Hepatocyte (in vitro differentiated cells): Measurements from ENCODE around the gene NPM1. TPM values are rescaled to one million over a fixed set of nuclear protein-coding genes. Genes with fewer than 3 reads are reported as not detected.
A peak's percentile ranks its signal among the peaks of the same experiment; 100 is the strongest.

Source experiments
- DNase-seq: peaks from one replicate; pipeline ENCODE4 v3.0.0-alpha.2; 2016; ENCODE audit warnings: low spot score
- H2AFZ ChIP-seq: fragments of 200-600 bp; sonication (generic); 2 replicates; pipeline ENCODE4 v1.6.0; 2016; ENCODE audit warnings: antibody characterized with exemption, mild to moderate bottlenecking
- H3K27ac ChIP-seq: fragments of 200-600 bp; sonication (generic); 2 replicates; pipeline ENCODE4 v1.5.1; 2016; ENCODE audit warnings: mild to moderate bottlenecking
- H3K27me3 ChIP-seq: fragments of 200-600 bp; sonication (generic); 2 replicates; pipeline ENCODE4 v1.6.1; 2016
- H3K36me3 ChIP-seq: fragments of 200-600 bp; sonication (generic); replicated peaks from 2 replicates; pipeline ENCODE4 v1.5.1; 2016; ENCODE audit warnings: low read depth; ENCODE audit not compliant: insufficient read depth
- H3K4me1 ChIP-seq: fragments of 200-600 bp; sonication (generic); 2 replicates; pipeline ENCODE4 v1.5.1; 2016; ENCODE audit warnings: mild to moderate bottlenecking, moderate library complexity; ENCODE audit not compliant: insufficient read depth
- H3K4me2 ChIP-seq: fragments of 200-600 bp; sonication (generic); 2 replicates; pipeline ENCODE4 v1.6.0; 2016
- H3K4me3 ChIP-seq: fragments of 200-600 bp; sonication (generic); 2 replicates; pipeline ENCODE4 v1.5.1; 2016; ENCODE audit warnings: mild to moderate bottlenecking
- H3K79me2 ChIP-seq: fragments of 200-600 bp; sonication (generic); 2 replicates; pipeline ENCODE4 v1.6.0; 2017; ENCODE audit warnings: mild to moderate bottlenecking
- H3K9me2 ChIP-seq: fragments of 200-600 bp; sonication (generic); replicated peaks from 2 replicates; pipeline ENCODE4 v1.6.0; 2017; ENCODE audit warnings: mild to moderate bottlenecking; ENCODE audit not compliant: insufficient read depth
- H3K9me3 ChIP-seq: fragments of 200-600 bp; sonication (generic); 2 replicates; pipeline ENCODE4 v1.5.1; 2016; ENCODE audit warnings: low read depth, mild to moderate bottlenecking
- H4K20me1 ChIP-seq: fragments of 200-600 bp; sonication (generic); 2 replicates; pipeline ENCODE4 v1.6.0; 2016; ENCODE audit warnings: mild to moderate bottlenecking; ENCODE audit not compliant: insufficient read depth, poor library complexity, severe bottlenecking
- EZH2 ChIP-seq: fragments of 200-600 bp; sonication (generic); IDR thresholded peaks from 2 replicates; pipeline ENCODE4 v1.6.1; 2016; ENCODE audit warnings: antibody characterized with exemption, mild to moderate bottlenecking, borderline replicate concordance
- EZH2phosphoT487 ChIP-seq: fragments of 200-600 bp; sonication (generic); IDR thresholded peaks from one replicate; pipeline ENCODE4 v1.6.1; 2018; ENCODE audit warnings: antibody characterized with exemption, mild to moderate bottlenecking, low read depth, moderate library complexity; ENCODE audit not compliant: unreplicated experiment, severe bottlenecking
- WGBS: methylation state at CpG from one replicate; pipeline ENCODE4 v1.1.6; 2016; ENCODE audit warnings: low lambda C conversion rate; ENCODE audit errors: missing lambda C conversion rate; 5-methylcytosine and 5-hydroxymethylcytosine counted together
- polyA plus RNA-seq: library from polyadenylated mRNA; unstranded; fragments of >200 nt; fragmentation: Nextera tagmentation; extraction: Ambion mirVana; gene quantifications from 2 replicates; pipeline ENCODE4 v1.2.1, GENCODE V29; 2016
- total RNA-seq: library from RNA; depleted of rRNA; stranded (reverse); fragments of >200 nt; gene quantifications from 2 replicates; pipeline ENCODE4 v1.2.3, GENCODE V29; 2014
- TF ChIP-seq, protein P1 (sequence below): fragments of 200-600 bp; sonication (generic); IDR thresholded peaks from 2 replicates; pipeline ENCODE4 v1.5.1; 2016; ENCODE audit warnings: antibody characterized with exemption, mild to moderate bottlenecking; ENCODE audit not compliant: poor library complexity

Gene NPM1
- total and polyA plus RNA-seq, 2 experiments from 2014 or later, result 443 to 1,088 TPM

DNA sequence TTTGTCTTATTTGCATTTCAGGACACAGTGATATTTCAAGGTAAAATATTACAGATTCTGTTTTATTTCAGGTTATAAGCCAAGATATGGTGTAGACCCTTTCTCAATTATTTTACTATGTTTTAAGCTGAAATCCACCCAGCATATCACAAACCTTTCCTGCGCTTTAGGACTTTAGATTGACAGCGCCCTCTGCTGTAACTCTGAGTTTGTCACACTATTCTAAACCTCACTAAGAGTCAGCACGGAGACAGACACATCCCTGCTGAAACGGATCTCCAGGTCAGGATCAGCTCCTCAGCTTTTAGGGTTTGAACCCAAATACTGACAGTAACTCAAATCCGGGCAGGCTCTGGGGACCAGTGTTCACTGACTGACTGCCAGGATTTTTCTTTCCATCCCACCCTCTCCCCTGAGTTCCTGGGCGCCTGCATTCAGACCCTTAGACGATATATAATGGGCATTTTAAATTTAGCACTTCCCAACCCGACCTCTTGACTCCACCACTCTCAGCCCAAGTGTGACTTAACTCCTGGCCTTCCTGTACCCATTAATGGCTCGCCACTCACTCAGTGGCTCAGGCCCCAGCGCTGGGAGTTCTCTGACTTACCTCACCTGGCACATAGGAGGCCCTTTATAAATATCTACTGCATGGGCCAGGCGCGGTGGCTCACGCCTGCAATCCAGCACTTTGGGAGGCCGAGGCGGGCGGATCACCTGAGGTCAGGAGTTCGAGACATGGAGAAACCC lies 45.1 kb upstream of the NPM1 start:
- H3K4me1 ChIP-seq, result no peaks in the 10 kb centered on the region
- H4K20me1 ChIP-seq, result no peaks in the 10 kb centered on the region
- TF ChIP-seq, protein P1, sequence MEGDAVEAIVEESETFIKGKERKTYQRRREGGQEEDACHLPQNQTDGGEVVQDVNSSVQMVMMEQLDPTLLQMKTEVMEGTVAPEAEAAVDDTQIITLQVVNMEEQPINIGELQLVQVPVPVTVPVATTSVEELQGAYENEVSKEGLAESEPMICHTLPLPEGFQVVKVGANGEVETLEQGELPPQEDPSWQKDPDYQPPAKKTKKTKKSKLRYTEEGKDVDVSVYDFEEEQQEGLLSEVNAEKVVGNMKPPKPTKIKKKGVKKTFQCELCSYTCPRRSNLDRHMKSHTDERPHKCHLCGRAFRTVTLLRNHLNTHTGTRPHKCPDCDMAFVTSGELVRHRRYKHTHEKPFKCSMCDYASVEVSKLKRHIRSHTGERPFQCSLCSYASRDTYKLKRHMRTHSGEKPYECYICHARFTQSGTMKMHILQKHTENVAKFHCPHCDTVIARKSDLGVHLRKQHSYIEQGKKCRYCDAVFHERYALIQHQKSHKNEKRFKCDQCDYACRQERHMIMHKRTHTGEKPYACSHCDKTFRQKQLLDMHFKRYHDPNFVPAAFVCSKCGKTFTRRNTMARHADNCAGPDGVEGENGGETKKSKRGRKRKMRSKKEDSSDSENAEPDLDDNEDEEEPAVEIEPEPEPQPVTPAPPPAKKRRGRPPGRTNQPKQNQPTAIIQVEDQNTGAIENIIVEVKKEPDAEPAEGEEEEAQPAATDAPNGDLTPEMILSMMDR, result peak; percentile 85
- TF ChIP-seq EZH2phosphoT487, result no peak
- H3K79me2 ChIP-seq, result no peaks in the 10 kb centered on the region
- no peak overlapping the region for H3K27ac ChIP-seq
- WGBS, result 61% methylated on average over 17 of the region's 17 CpGs
- H3K4me2 ChIP-seq, result no peak overlapping the region
- no peaks in the 10 kb centered on the region for H3K9me3 ChIP-seq
- H2AFZ ChIP-seq, result no peak overlapping the region
- no peaks in the 10 kb centered on the region for H3K9me2 ChIP-seq
- no peaks in the 10 kb centered on the region for H3K36me3 ChIP-seq
- H3K27me3 ChIP-seq, result no peaks in the 10 kb centered on the region
- no peak overlapping the region for H3K4me3 ChIP-seq
- peak; percentile 76 for DNase-seq

DNA sequence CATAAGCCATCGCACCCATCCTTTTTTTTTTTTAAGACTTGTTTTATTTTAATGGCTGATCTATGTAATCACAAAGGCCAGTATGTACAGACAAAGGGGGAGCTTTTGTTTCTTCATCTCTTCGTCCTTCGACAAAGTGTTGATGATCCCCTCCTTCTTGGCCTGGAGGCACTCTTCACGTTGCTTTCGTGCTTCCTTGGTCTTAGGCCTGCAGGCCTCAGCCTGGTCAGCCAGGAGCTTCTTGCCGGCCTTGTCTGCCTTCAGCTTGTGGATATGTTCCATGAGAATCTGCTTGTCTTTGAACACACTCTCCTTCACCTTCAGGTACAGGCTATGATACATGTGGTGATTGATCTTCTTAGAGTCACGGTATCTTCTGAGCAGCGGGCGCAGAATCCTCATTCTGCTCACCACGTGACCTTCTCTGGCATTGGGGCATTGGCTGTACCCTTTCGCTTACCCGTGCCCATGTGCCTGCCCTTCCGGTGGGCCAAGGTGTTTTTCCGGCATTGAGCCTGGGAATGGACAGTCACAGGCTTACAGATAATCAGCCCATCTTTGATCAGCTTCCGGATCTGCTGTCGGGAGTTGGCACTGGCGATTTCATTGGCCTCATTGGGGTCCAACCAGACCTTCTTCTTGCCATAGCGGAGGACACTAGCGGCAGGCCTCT lies 42.6 kb upstream of the NPM1 start:
- H3K79me2 ChIP-seq, result no peaks in the 10 kb centered on the region
- H3K4me1 ChIP-seq, result no peaks in the 10 kb centered on the region
- H3K9me2 ChIP-seq, result no peaks in the 10 kb centered on the region
- 95% methylated on average over 19 of the region's 19 CpGs for WGBS
- TF ChIP-seq, protein P1, result no peak
- TF ChIP-seq EZH2phosphoT487, result no peak
- TF ChIP-seq EZH2, result no peak
- no peak overlapping the region for H3K4me3 ChIP-seq
- no peak overlapping the region for H3K4me2 ChIP-seq
- no peak overlapping the region for H3K27ac ChIP-seq
- H4K20me1 ChIP-seq, result no peaks in the 10 kb centered on the region
- no peaks in the 10 kb centered on the region for H3K27me3 ChIP-seq
- H3K36me3 ChIP-seq, result no peaks in the 10 kb centered on the region
- no peaks in the 10 kb centered on the region for H3K9me3 ChIP-seq
- DNase-seq, result no peak
- H2AFZ ChIP-seq, result no peak overlapping the region

DNA sequence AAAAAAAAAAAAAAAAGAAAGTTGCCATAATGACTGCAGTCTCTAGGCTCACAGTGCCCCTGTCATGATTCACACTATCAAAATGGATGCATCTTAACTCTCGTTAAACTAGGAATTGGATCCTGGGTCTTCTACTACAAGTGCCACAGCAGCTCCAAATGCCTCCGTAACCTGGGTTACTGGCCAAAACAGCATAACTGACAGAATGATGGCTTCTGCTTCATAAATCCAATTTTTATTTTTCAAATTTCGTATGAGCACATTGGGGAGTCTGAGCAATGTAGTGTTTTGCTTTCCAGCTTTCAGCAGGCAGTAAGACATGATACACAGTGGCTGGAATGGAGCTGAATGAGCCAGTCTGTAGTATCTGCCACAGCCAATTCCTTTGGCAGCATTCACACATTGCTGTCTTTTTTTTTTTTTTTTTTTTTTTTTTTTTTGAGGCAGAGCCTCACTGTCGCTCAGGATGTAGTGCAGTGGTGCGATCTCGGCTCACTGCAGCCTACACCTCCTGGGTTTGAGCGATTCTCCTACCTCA lies 36.0 kb upstream of the NPM1 start:
- H3K9me3 ChIP-seq, result no peaks in the 10 kb centered on the region
- H3K4me1 ChIP-seq, result no peaks in the 10 kb centered on the region
- WGBS, result 89% methylated on average over 7 of the region's 7 CpGs
- no peak overlapping the region for H3K4me3 ChIP-seq
- no peak overlapping the region for H3K4me2 ChIP-seq
- no peak overlapping the region for H2AFZ ChIP-seq
- TF ChIP-seq EZH2 (no peak), EZH2phosphoT487 (no peak)
- TF ChIP-seq, protein P1, result no peak
- H3K79me2 ChIP-seq, result no peaks in the 10 kb centered on the region
- H4K20me1 ChIP-seq, result no peaks in the 10 kb centered on the region
- DNase-seq, result no peak
- H3K36me3 ChIP-seq, result no peaks in the 10 kb centered on the region
- no peaks in the 10 kb centered on the region for H3K27me3 ChIP-seq
- no peaks in the 10 kb centered on the region for H3K9me2 ChIP-seq
- no peak overlapping the region for H3K27ac ChIP-seq
